NCI-H1105 (cell line): ENCODE data around the gene CALY.

Source experiments
- DNase-seq: peaks from one replicate; lab custom pipeline; 2025; lab: John Stamatoyannopoulos, UW

CALY gene

DNA sequence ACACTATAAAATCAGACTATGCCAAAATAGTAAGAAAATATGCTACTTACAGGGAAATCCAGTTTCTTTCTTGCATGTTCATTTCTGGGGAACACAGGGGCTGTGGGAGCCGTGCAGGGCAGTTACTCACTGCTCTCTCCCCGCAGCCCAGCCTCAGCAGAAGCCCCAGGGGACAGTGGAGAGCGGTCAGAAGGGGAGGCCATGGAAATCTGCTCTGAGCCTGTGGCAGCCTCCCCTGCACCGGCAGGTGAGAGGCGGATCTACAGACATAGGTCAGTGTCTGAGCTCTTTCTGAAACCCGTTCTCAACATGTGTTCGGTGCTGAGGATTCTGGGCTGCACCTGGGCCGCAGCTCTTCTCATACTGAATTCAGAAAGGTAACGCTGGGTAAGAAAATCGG lies 25.1 kb downstream of the CALY start:
- no peak for DNase-seq

- no peak for DNase-seq
Observed at GRCh38 chr10:133310789-133311188, 25.9 kb downstream of the CALY start.

- DNase-seq: no peak
Observed at GRCh38 chr10:133310399-133310755, 26.3 kb downstream of the CALY start.

- DNase-seq: peak; percentile 59
Observed at GRCh38 chr10:133309720-133310398, 26.8 kb downstream of the CALY start.

DNA sequence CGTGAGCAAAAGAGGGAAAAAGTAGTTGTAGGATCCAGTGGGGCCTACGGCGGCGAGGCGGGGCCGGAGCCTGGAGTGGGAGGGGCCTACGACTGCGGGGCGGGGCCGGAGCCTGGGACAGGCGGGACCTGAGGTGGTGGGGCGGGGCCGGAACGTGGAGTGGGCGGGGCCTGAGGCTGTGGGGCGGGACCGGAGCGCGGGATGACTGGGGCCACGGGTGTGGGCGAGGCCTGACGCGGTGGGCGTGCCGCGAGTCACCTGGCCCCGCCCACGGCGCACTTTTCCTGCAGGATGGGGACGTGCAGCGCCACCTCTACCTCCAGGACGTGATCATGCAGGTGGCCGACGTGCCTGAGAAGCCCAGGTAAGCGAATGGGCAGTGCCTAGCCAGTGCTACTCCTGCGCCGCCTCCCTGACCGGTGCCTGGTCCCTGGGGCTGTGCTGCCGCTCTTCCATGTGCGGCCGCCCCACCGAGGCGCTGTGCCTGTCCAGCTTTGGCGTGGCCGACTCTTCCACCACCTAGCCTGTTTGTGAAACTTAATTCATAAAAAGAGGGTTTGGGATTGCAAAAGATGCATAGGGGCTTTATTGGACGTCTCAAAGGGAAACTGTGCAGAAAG lies 27.5 kb downstream of the CALY start:
- DNase-seq: peak; percentile 72

GRCh38 chr10:133308421-133309099 lies 28.1 kb downstream of the CALY start, which contains the start of the genes TUBGCP2 and ZNF511:
TSS of gene TUBGCP2 (minus strand) at chr10:133308872. CDS start at chr10:133302941, 5,931 bp downstream.
TSS of gene ZNF511 (plus strand) at chr10:133308914. CDS start at chr10:133308944, 30 bp downstream.
- no peak for DNase-seq

GRCh38 chr10:133307776-133308420 lies 28.8 kb downstream of the CALY start:
- peak; percentile 26 for DNase-seq

DNA sequence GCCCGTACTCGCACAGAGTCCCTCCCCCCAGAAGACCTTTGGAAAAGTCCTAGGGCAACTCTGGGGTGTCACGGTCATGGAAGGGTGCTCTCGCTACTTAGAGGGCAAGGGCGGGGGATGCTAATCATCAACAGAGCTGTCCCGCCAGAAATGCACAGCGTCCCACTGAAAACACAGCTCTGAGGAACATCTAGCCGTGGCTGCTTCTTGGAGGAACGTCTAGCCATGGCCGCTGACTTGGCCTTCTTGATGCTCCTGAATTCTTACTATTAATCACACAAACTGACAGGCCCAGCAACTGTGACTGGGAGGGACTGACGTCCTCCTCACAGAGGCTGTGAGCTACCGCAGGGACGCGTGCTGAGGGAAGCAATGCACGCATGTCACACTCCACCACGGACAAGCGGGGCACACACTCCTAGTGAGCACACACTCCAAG lies 29.7 kb downstream of the CALY start:
- no peak for DNase-seq

DNA sequence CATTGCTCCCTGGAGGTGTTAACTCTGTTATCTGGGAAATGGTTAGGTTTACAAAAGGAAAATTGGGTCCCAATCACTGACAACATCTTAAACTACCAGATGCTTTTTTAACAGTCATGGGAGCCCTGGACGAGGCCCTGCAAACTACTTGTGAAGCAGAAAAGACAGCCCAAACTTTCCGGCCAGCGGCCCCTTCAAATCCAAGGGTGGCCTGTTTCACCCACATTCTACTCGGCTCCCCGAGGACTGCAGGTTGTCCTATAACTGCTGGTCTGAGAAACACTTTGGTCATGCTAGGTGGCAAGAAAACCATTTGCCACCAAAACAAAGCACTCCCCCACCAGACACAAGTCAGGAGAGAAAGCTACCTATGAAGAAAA lies 30.6 kb downstream of the CALY start:
- no peak for DNase-seq

DNA sequence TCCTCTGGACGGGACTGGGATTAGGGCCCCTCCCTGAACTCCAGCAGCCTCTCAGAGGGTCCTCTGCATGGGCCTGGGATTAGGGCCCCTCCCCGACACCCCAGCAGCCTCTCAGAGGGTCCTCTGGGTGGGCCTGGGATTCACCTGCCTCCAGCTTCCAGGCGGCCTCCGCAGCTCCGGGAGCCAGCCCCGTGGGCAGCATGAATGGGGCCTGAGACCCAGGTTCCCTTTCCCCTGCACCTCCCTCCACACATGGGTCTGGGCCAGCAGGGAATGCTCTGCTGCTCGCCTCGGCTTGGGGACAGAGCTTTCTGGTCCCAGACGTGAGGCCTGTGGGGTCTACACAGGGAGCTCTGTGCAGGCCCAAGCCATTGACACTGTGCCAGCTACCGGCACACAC lies 33.5 kb downstream of the CALY start:
- DNase-seq: no peak

GRCh38 chr10:133302230-133302629 lies 34.5 kb downstream of the CALY start:
- DNase-seq: no peak

GRCh38 chr10:133299738-133300137 lies 37.0 kb downstream of the CALY start:
- DNase-seq: no peak

DNA sequence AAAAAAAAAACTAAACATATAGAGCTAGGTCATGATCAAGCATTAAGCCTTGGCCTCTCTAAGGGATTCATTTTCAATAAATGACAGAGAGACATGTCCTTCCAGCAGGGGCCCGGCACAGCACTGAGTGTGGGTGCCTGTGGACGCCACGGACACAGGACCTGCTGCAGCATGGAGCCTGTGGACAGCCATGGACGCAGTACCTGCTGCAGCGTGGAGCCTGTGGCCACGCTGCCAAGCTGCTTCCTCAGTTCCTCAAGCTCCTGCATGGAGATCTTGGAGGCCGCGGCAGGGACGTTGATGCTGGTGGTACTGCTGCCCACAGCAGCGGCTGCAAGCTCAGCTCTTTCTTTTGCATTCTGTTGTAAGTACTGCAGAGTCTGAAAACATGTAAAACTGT lies 37.5 kb downstream of the CALY start:
- no peak for DNase-seq

GRCh38 chr10:133298466-133298865 lies 38.2 kb downstream of the CALY start:
- no peak for DNase-seq

DNA sequence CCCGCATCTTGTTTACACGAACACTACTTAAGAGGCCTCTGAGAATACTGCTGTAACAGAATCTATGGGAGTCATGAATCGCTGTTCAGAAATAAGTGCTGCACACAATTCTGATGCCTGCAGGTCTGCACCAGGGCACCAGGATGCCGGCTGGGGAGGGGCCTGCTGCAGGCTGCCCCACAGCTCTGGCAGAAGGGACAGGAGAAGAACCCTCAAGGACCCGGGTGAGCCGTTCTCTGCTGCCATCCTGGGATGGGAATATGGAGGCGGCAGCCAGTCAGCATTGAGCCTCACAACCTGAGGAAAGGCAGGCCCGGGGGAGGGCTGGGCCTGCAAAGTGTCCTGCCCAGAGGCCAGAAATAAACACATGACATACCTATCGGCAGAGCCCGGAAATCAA lies 39.2 kb downstream of the CALY start:
- no peak for DNase-seq

DNA sequence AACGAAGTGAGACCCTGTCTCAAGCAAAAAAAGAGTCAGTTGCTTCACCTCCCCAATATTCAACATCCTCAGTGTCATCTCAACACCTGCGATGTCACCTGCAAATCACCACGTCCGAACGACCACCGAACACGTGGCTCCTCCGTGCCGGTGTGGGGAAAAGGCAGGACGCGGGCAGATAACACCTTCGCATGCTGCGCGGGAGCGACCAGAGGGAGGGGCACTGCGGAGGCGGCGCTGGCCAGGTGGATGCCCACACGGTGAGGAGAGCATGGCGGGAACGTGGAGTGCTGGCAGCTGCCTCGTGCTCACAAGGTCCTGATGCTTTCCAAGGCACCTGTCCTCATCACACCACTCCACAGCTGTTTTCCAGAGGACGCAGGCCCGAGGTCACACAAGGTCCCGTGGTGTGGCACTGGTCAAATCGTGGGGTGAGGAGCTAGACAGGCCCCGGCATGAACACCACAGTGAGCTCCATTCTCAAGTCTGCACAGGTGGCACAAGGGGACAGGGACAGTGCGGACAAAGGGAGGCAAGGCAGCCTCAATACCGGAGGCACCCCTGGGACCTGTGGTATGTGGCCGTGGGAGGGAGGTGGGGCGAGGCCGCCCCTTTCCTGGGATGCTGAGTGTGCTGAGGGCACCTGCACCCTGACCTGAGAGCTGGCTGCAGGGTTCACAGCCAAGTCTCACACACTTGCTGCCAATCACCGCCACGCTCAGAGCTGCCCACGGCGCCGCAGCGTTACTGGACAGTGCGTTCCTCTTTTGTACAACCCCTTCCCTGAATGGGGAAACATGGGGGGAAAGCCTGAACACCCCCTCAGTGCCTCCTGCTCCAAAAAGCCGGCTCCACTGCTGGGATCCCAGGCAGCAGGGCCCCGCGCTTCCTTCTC lies 41.0 kb downstream of the CALY start:
- no peak for DNase-seq

- no peak for DNase-seq
Observed at GRCh38 chr10:133294189-133294588, 42.5 kb downstream of the CALY start.

GRCh38 chr10:133293810-133294119 lies 42.9 kb downstream of the CALY start:
- DNase-seq: no peak

GRCh38 chr10:133292919-133293809 lies 43.5 kb downstream of the CALY start:
- DNase-seq: no peak

DNA sequence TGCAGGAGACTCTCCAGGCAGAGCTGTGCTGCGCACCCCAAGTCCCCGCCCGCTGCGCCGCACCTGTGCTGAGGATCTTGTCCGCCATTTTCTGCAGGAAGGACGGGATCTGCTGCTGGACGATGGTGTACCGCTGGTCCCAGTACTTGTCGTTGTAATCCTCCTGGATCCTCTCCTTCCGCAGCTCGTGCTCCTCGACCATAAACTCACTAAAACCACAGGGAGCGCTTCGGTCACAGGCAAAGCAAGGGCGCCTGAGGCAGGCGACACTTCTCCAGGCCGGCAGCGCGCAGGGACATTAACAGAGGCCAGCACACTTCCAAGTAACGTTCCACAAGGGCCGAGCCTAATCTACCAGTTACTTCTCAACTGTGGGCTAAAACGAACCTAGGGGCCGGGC lies 46.9 kb downstream of the CALY start:
- no peak for DNase-seq
